Smooth muscle cell (in vitro differentiated cells): ENCODE results near the gene NUP153. TPM values are rescaled to one million over a fixed set of nuclear protein-coding genes. Genes with fewer than 3 reads are reported as not detected.
A peak's percentile ranks its signal among the peaks of the same experiment; 100 is the strongest.
"Not testable (repeated sequence)": the region's sequence is repeated elsewhere in the genome, so short reads cannot be mapped to it uniquely, and the experiment has no call there.

Experiments used
- DNase-seq: peaks from one replicate; lab custom pipeline; 2025; ENCODE audit not compliant: unreplicated experiment; lab: John Stamatoyannopoulos, UW
- H2AFZ ChIP-seq: fragments of 200-600 bp; sonication (generic); 2 replicates; pipeline ENCODE4 v1.6.0; 2016; ENCODE audit warnings: antibody characterized with exemption, low read depth, mild to moderate bottlenecking
- H3F3A ChIP-seq: fragments of 200-600 bp; sonication (generic); 2 replicates; pipeline ENCODE4 v1.6.0; 2017; ENCODE audit warnings: antibody characterized with exemption, low read depth
- H3K27ac ChIP-seq: fragments of 200-600 bp; sonication (generic); 2 replicates; pipeline ENCODE4 v1.5.1; 2016; ENCODE audit warnings: low read depth, mild to moderate bottlenecking
- H3K27me3 ChIP-seq: fragments of 200-600 bp; sonication (generic); 2 replicates; pipeline ENCODE4 v1.6.1; 2016; ENCODE audit warnings: low read depth, mild to moderate bottlenecking
- H3K36me3 ChIP-seq: fragments of 200-600 bp; sonication (generic); 2 replicates; pipeline ENCODE4 v1.5.1; 2016; ENCODE audit warnings: low read depth
- H3K4me1 ChIP-seq: fragments of 200-600 bp; sonication (generic); 2 replicates; pipeline ENCODE4 v1.5.1; 2016; ENCODE audit warnings: low read depth
- H3K4me2 ChIP-seq: fragments of 200-600 bp; sonication (generic); 2 replicates; pipeline ENCODE4 v1.6.0; 2016; ENCODE audit warnings: mild to moderate bottlenecking
- H3K4me3 ChIP-seq: fragments of 200-600 bp; sonication (generic); 2 replicates; pipeline ENCODE4 v1.5.1; 2016; ENCODE audit warnings: mild to moderate bottlenecking
- H3K79me2 ChIP-seq: fragments of 200-600 bp; sonication (generic); 2 replicates; pipeline ENCODE4 v1.6.0; 2016; ENCODE audit warnings: low read depth, mild to moderate bottlenecking
- H3K9ac ChIP-seq: fragments of 200-600 bp; sonication (generic); 2 replicates; pipeline ENCODE4 v1.6.0; 2016; ENCODE audit warnings: low read depth
- H3K9me3 ChIP-seq: fragments of 200-600 bp; sonication (generic); replicated peaks from 2 replicates; pipeline ENCODE4 v1.5.1; 2016; ENCODE audit warnings: low read depth
- H4K20me1 ChIP-seq: fragments of 200-600 bp; sonication (generic); 2 replicates; pipeline ENCODE4 v1.6.0; 2016; ENCODE audit warnings: low read depth
- CTCF ChIP-seq: fragments of 200-600 bp; sonication (generic); IDR thresholded peaks from 2 replicates; pipeline ENCODE4 v1.5.1; 2017; ENCODE audit warnings: borderline replicate concordance, mild to moderate bottlenecking, antibody characterized with exemption; ENCODE audit not compliant: insufficient read depth, poor library complexity, severe bottlenecking
- WGBS: methylation state at CpG from one replicate; pipeline ENCODE4 v1.1.7; 2016; ENCODE audit warnings: low lambda C conversion rate; 5-methylcytosine and 5-hydroxymethylcytosine counted together
- polyA plus RNA-seq: library from polyadenylated mRNA; unstranded; fragments of >200 nt; fragmentation: Nextera tagmentation; extraction: Ambion mirVana; gene quantifications from 2 replicates; pipeline ENCODE4 v1.2.1, GENCODE V29; 2016
- total RNA-seq: library from RNA; depleted of rRNA; stranded (reverse); fragments of >200 nt; gene quantifications from 2 replicates; pipeline ENCODE4 v1.2.3, GENCODE V29; 2014

NUP153 gene
- total and polyA plus RNA-seq, 2 experiments from 2014 or later, result 9.7 to 39.4 TPM

DNA sequence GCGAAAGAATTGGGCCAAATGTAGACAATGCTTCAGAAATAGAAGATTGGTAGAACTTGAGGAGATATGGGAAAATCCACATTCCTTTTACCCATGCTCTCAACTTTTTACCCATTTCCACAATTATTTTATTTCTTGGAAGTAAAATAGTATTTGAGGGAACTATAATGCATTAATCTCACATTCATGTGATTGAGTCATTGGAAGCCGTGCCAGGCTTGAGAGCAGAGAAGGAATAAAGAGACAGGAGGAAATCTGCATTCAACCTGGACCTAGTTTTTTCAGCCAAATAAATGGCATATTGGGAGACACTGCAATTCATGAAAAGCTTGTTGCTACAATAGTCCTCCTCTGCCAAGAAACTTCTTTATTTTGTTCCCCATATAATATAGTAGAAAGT, 2.8 kb upstream of the NUP153 start:
- Histone ChIP-seq H3F3A (peaks cover 4% of the 10 kb centered on the region), H3K9me3 (no peaks in the 10 kb centered on the region), H3K4me2 (no peak overlapping the region), H3K27me3 (no peaks in the 10 kb centered on the region), H3K36me3 (no peaks in the 10 kb centered on the region), H2AFZ (no peak overlapping the region), H4K20me1 (peaks cover 8% of the 10 kb centered on the region), H3K9ac (no peak overlapping the region), H3K4me1 (no peaks in the 10 kb centered on the region), H3K27ac (no peak overlapping the region), H3K79me2 (peaks cover 13% of the 10 kb centered on the region), H3K4me3 (no peak overlapping the region)
- no peak for TF ChIP-seq CTCF
- WGBS, result 94% methylated on average over 2 of the region's 2 CpGs
- DNase-seq, result no peak

GRCh38 chr6:17708035-17708434, 1.3 kb upstream of the NUP153 start:
- not testable (repeated sequence) for H3K9ac ChIP-seq, H3K9me3 ChIP-seq, H3K36me3 ChIP-seq, H3K27me3 ChIP-seq, H3K4me2 ChIP-seq, H3K4me1 ChIP-seq, H3F3A ChIP-seq, H2AFZ ChIP-seq, H3K4me3 ChIP-seq, H3K27ac ChIP-seq, DNase-seq
- H4K20me1 ChIP-seq, result peaks cover 20% of the 10 kb centered on the region
- H3K79me2 ChIP-seq, result peaks cover 27% of the 10 kb centered on the region
- WGBS, result 92% methylated on average over 12 of the region's 12 CpGs

DNA sequence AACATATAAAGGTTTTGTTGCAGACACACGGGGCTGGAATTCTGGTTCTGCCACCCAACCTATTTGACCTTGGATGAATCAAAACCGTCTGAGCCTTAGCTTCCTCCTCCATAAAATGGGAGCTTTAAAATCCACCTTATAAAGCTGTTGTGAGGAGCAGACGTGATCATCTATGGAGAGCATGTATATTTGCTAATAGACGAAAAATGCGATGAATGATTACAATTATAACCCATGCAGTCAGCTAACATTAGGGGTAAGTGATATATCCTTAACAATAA, 586 bp upstream of the NUP153 start:
- Histone ChIP-seq H3K4me1 (peaks cover 8% of the 10 kb centered on the region), H3F3A (no peaks in the 10 kb centered on the region), H3K4me2 (peak overlapping the region; percentile 92), H3K9me3 (no peaks in the 10 kb centered on the region), H2AFZ (peak overlapping the region; percentile 99), H3K36me3 (no peaks in the 10 kb centered on the region), H3K9ac (peak overlapping the region; percentile 99), H4K20me1 (peaks cover 27% of the 10 kb centered on the region), H3K4me3 (peak overlapping the region; percentile 92), H3K79me2 (peaks cover 35% of the 10 kb centered on the region), H3K27ac (peak overlapping the region; percentile 100), H3K27me3 (no peaks in the 10 kb centered on the region)
- TF ChIP-seq CTCF, result no peak
- no peak for DNase-seq
- 35% methylated on average over 5 of the region's 5 CpGs for WGBS

GRCh38 chr6:17705778-17706579, 746 bp downstream of the NUP153 start:
- Histone ChIP-seq H3K27ac (peak overlapping the region; percentile 100), H3K36me3 (no peaks in the 10 kb centered on the region), H3K9me3 (no peaks in the 10 kb centered on the region), H3K4me2 (peak overlapping the region; percentile 98), H2AFZ (no peak overlapping the region), H3F3A (no peaks in the 10 kb centered on the region), H3K4me3 (peak overlapping the region; percentile 92), H3K9ac (peak overlapping the region; percentile 99), H3K27me3 (no peaks in the 10 kb centered on the region), H4K20me1 (peaks cover 39% of the 10 kb centered on the region), H3K79me2 (peaks cover 48% of the 10 kb centered on the region), H3K4me1 (peaks cover 8% of the 10 kb centered on the region)
- WGBS, result 1% methylated on average over 39 of the region's 58 CpGs
- TF ChIP-seq CTCF, result peak; percentile 3
- peak; percentile 66 for DNase-seq
